ENCODE results near the gene MEX3B.
"Not testable (repeated sequence)": the region's sequence is repeated elsewhere in the genome, so short reads cannot be mapped to it uniquely, and the experiment has no call there.

Gene MEX3B

DNA sequence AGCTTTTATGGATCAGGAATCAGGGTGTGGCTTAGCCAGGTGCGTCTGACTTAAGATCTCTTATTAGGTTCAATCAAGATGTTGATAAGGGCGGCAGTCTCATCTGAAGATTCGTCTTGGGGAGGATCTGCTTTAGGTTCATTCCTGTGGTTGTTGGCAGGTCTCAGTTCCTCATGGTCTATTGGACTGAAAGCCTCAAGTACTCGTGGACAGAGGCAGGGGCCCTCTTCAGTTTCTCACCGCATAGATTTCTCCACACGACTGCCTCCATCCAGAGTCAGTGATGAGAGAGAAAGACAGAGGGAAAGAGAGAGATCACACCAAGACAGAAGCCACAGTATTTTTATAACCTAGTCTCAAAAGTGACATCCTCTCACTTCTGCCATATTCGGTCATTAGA, 9.4 kb downstream of the MEX3B start:
- no peak for DNase-seq (ENCODE audit: low read depth)
- in situ Hi-C loops (cut with HindIII; ENCODE audit: low sequenced_read_pairs) = no loop called here
- H3K4me3 ChIP-seq (ENCODE audit: low read depth, low read length) = no peak overlapping the region
- TF ChIP-seq, protein P1, sequence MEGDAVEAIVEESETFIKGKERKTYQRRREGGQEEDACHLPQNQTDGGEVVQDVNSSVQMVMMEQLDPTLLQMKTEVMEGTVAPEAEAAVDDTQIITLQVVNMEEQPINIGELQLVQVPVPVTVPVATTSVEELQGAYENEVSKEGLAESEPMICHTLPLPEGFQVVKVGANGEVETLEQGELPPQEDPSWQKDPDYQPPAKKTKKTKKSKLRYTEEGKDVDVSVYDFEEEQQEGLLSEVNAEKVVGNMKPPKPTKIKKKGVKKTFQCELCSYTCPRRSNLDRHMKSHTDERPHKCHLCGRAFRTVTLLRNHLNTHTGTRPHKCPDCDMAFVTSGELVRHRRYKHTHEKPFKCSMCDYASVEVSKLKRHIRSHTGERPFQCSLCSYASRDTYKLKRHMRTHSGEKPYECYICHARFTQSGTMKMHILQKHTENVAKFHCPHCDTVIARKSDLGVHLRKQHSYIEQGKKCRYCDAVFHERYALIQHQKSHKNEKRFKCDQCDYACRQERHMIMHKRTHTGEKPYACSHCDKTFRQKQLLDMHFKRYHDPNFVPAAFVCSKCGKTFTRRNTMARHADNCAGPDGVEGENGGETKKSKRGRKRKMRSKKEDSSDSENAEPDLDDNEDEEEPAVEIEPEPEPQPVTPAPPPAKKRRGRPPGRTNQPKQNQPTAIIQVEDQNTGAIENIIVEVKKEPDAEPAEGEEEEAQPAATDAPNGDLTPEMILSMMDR (IDR thresholded peaks at IDR 0.05; ENCODE audit: low read depth, low read length, missing control alignments) = no peak

DNA sequence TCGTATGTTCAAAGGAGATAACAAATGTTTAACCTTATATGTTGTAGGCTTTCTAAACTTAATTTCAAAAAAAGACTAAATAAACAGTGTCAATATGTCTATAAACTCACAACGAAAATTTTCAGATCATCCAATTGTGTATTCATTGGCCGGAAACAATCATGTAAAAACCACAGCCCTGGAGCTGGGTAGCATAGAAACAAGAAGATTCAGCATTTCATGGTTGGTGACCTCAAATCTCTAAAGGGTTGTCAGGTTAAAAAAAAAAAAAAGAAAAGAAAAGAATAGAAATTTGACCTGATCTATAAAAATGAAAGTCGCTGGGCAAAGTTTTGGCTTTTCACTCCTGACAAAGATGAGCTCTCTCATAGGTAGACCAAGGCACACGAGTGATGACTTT, 13.9 kb downstream of the MEX3B start:
- DNase-seq (ENCODE audit: low read depth) = no peak
- TF ChIP-seq, protein P1 (IDR thresholded peaks at IDR 0.05; ENCODE audit: low read depth, low read length, missing control alignments) = no peak
- in situ Hi-C loops (cut with HindIII; ENCODE audit: low sequenced_read_pairs) = loop anchor here (5.0 kb wide), 1 partner anchor 85 kb away; no protein-coding TSS in a partner anchor

DNA sequence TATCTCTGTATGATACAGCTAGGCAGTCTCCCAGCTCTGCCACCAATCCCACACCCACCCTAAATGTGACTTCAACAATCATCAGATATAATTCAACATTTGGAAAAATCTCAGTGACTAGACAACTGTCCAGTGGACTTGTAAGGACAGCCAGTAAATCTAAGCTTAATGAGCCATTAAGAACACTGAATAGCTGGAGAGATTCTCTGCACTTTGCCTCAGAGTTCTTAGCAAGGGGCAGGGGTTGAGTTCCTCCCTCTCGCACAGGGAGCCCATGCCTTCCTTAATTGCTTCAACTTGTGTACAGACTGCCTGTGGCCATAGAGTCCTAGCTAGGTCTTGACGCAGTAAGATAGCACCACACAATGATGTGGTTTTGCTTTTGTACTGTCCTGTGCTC, 15.6 kb downstream of the MEX3B start:
- TF ChIP-seq, protein P1 (IDR thresholded peaks at IDR 0.05; ENCODE audit: low read depth, low read length, missing control alignments) = no peak
- no peak overlapping the region for H3K4me3 ChIP-seq (ENCODE audit: low read depth, low read length)
- DNase-seq (ENCODE audit: low read depth) = no peak
- in situ Hi-C loops (cut with HindIII; ENCODE audit: low sequenced_read_pairs) = loop anchor here (5.0 kb wide), 1 partner anchor 83 kb away; no protein-coding TSS in a partner anchor

More for the DNA sequence above, 13.9 kb downstream of the MEX3B start:
- H3K4me3 ChIP-seq (ENCODE audit: low read depth, low read length) = no peak overlapping the region

DNA sequence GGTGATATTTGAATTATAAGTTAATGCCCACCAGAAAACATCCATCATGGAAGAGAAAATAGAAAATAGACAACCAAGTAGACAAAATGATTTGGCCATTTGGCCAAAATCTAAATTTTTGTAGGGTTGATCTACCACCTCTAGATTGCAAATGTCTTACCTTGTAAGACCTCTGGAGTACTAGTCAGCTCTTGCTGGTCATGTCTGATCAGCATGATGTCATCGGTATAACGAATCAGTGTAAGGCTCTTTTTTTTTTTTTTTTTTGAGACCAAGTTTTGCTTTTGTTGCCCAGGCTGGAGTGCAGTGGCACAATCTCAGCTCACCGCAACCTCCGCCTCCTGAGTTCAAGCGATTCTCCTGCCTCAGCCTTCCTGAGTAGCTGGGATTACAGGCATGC, 17.7 kb downstream of the MEX3B start:
- DNase-seq (ENCODE audit: low read depth); H3K4me3 ChIP-seq (ENCODE audit: low read depth, low read length); in situ Hi-C loops (cut with HindIII; ENCODE audit: low sequenced_read_pairs): not testable (repeated sequence)

DNA sequence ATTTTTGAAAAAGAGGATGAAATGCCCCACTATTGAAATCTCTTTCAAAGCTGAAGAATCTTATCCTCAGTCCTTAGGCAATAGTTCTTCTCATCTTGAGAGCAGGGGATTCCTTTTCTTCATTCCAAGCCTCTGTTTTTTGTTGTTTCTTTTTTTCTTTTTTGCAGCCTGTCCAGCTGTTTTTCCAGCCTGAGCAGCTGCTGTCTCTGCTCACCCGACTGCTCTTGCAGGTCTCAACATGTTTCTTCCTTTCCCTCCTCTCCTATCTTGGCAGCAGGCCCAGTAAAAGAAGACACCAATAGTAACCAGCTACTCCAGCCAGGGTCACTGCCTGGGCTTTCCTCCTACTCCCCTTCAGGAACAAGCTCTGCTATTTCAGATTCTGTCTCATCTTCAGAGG, 23.8 kb downstream of the MEX3B start:
- TF ChIP-seq, protein P1 (IDR thresholded peaks at IDR 0.05; ENCODE audit: low read depth, low read length, missing control alignments) = no peak
- DNase-seq (ENCODE audit: low read depth) = no peak
- in situ Hi-C loops (cut with HindIII; ENCODE audit: low sequenced_read_pairs) = no loop called here
- no peak overlapping the region for H3K4me3 ChIP-seq (ENCODE audit: low read depth, low read length)

DNA sequence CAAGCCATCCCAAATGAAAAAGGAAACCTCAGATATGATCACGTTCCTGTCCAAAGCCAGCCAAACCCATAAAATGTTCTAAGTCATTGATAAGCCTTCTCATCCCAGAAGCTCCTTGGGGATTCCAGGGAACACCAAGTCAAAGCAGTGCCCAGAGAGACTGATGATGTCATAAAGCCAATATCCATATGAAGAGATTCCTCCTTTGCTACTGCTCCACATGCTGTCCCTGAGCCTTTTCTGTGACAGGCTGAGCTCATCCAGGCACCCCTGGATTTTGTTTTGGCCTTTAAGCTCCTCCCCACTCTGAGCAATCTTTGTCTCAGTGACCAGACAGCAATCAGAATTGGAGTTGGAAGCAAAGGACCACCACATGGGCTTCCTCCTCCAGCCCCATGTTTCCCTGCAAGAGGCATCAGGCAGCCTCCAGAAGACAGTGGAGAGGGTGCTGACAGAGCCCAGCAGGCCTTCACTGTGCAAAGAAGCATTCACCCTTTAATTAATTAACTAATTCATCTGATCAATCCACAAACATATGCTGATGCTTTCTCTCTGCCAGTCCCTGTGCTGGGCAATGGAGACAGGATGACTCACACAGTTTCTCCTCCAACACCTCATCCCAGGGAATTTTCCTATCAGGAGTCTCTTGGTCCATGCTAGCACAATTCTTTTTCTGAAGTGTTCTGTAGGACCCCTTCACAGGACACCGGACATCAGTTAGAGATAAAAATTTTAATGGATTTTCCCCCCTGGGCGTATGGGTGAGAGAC, 25.0 kb downstream of the MEX3B start:
- DNase-seq (ENCODE audit: low read depth) = no peak
- H3K4me3 ChIP-seq (ENCODE audit: low read depth, low read length) = no peak overlapping the region
- TF ChIP-seq, protein P1 (IDR thresholded peaks at IDR 0.05; ENCODE audit: low read depth, low read length, missing control alignments) = no peak
- in situ Hi-C loops (cut with HindIII; ENCODE audit: low sequenced_read_pairs) = no loop called here

DNA sequence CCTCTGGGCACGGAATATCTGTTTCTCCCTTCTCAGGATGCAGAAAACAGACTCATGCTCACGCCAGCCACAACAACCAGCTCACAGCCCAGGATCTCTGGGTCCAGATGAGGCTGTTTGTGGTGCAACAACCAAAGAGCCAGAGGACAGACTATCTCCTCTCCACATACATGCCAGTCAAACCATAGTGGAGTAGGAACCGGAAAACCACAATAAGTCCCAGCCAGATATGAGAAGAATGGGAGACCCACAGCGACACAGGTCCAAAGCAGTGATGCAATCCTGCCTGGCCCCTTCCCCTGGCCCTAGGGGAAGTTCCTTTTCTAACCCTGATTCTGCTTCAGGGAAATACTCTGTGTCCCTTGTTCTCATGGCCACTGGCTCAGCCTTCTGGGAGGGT, 27.6 kb downstream of the MEX3B start:
- DNase-seq (ENCODE audit: low read depth) = no peak
- no peak overlapping the region for H3K4me3 ChIP-seq (ENCODE audit: low read depth, low read length)
- TF ChIP-seq, protein P1 (IDR thresholded peaks at IDR 0.05; ENCODE audit: low read depth, low read length, missing control alignments) = no peak
- in situ Hi-C loops (cut with HindIII; ENCODE audit: low sequenced_read_pairs) = no loop called here
